DOHH2 (cell line): Measurements from ENCODE around the gene ADAMTSL1.

Source experiments
- EZH2phosphoT487 ChIP-seq: fragments of 200-600 bp; sonication (generic); IDR thresholded peaks from 2 replicates; pipeline ENCODE4 v1.6.1; 2017; ENCODE audit warnings: borderline replicate concordance, mild to moderate bottlenecking, antibody characterized with exemption, low read length, moderate library complexity, mixed read lengths
- TF ChIP-seq, protein P1 (sequence below): fragments of 200-600 bp; sonication (generic); IDR thresholded peaks from one replicate; pipeline ENCODE4 v1.5.1; 2014; ENCODE audit warnings: antibody characterized with exemption, mild to moderate bottlenecking, low read depth, low read length; ENCODE audit not compliant: poor library complexity, severe bottlenecking

GRCh38 chr9:18722882-18723281, 248.9 kb downstream of the ADAMTSL1 start:
- TF ChIP-seq, protein P1, sequence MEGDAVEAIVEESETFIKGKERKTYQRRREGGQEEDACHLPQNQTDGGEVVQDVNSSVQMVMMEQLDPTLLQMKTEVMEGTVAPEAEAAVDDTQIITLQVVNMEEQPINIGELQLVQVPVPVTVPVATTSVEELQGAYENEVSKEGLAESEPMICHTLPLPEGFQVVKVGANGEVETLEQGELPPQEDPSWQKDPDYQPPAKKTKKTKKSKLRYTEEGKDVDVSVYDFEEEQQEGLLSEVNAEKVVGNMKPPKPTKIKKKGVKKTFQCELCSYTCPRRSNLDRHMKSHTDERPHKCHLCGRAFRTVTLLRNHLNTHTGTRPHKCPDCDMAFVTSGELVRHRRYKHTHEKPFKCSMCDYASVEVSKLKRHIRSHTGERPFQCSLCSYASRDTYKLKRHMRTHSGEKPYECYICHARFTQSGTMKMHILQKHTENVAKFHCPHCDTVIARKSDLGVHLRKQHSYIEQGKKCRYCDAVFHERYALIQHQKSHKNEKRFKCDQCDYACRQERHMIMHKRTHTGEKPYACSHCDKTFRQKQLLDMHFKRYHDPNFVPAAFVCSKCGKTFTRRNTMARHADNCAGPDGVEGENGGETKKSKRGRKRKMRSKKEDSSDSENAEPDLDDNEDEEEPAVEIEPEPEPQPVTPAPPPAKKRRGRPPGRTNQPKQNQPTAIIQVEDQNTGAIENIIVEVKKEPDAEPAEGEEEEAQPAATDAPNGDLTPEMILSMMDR: no peak
- TF ChIP-seq EZH2phosphoT487: no peak
